Activated CD4-positive, alpha-beta T cell treated with anti-CD3 and anti-CD28 coated beads, Interleukin-2, amount 10 ng/mL, durations not matched to agents 24 days and 14 days (primary cell): ENCODE results near the gene INMT. TPM values are rescaled to one million over a fixed set of nuclear protein-coding genes. Genes with fewer than 3 reads are reported as not detected.
A peak's percentile ranks its signal among the peaks of the same experiment; 100 is the strongest.

ENCODE experiments used
- DNase-seq: peaks from one replicate; pipeline ENCODE4 v3.0.0; 2022
- H3K27ac Mint-ChIP-seq: one replicate; pipeline ENCODE4 v1.8.0; 2022; ENCODE audit warnings: mild to moderate bottlenecking, mixed read lengths
- H3K27me3 Mint-ChIP-seq: one replicate; pipeline ENCODE4 v1.8.0; 2022; ENCODE audit warnings: mixed read lengths
- H3K36me3 Mint-ChIP-seq: one replicate; pipeline ENCODE4 v1.8.0; 2022; ENCODE audit warnings: low read depth, mild to moderate bottlenecking, mixed read lengths
- H3K4me1 Mint-ChIP-seq: one replicate; pipeline ENCODE4 v1.8.0; 2021; ENCODE audit warnings: mixed read lengths
- H3K4me3 Mint-ChIP-seq: one replicate; pipeline ENCODE4 v1.8.0; 2022; ENCODE audit warnings: mild to moderate bottlenecking, moderate library complexity, mixed read lengths
- H3K9me3 Mint-ChIP-seq: one replicate; pipeline ENCODE4 v1.8.0; 2021; ENCODE audit warnings: mixed read lengths
- intact Hi-C: fragments of 100-400 bp; cut with micrococcal nuclease; formaldehyde crosslinking; loops from one replicate; pipeline ENCODE4 v1.15.1; 2023
- total RNA-seq: library from RNA; stranded (reverse); gene quantifications from 2 replicates; pipeline ENCODE4 v1.2.3, GENCODE V29; 2022

The INMT gene
- total RNA-seq, 1 donor from 2014 or later, result not detected

DNA sequence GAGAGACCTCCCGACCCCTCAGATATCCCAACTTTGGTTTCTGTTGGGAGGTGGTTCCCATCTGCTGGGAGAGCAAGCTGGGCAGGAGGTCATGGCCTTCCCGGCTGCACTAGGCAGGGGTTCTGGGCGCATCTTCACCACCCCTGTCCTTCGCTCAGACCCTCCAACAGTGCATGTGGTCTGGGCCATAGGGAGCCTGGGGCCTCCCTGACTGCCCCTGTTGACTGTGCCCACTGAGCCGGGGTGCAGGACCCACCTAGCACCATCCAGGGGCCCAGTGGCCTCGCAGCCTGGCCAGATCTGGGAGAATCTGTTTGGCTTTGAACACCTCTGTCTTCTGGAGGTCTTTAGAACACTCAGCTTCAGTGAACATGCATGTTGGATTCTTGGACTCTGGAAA lies 18.7 kb upstream of the INMT start:
- H3K36me3 Mint-ChIP-seq, result no peaks in the 10 kb centered on the region
- H3K9me3 Mint-ChIP-seq, result peaks cover 4% of the 10 kb centered on the region
- peaks cover 30% of the 10 kb centered on the region for H3K4me1 Mint-ChIP-seq
- H3K27ac Mint-ChIP-seq, result no peak overlapping the region
- no peak for DNase-seq
- H3K4me3 Mint-ChIP-seq, result no peak overlapping the region
- intact Hi-C loops, result no loop called here
- H3K27me3 Mint-ChIP-seq, result no peaks in the 10 kb centered on the region

- Mint-ChIP-seq H3K36me3 (no peaks in the 10 kb centered on the region), H3K4me3 (no peak overlapping the region)
Observed at GRCh38 chr7:30733691-30734090, 18.2 kb upstream of the INMT start.

DNA sequence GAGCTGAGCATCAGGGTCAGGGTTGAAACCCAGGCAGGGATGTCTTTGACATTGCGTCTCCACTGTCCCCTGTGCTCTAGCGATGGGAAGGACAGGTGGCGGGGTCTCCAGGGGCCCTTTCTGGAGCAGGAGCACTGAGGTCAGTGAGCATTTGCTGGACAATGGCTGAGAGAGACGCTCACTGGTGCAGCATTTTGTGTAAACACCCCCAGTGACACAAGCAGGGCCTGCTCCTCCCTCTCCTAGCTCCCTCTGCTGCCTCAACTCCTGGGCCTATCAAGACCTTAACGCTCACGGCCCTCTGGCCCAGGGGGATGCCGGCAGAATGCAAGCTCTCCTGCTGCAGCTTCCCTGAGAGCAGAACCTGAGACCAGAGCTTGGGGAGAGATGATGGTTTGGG lies 17.4 kb upstream of the INMT start:
- peaks cover 28% of the 10 kb centered on the region for H3K4me1 Mint-ChIP-seq
- H3K27me3 Mint-ChIP-seq, result no peaks in the 10 kb centered on the region

More at GRCh38 chr7:30733691-30734090, 18.2 kb upstream of the INMT start:
- DNase-seq, result no peak
- Mint-ChIP-seq H3K9me3 (peaks cover 4% of the 10 kb centered on the region), H3K27ac (no peak overlapping the region), H3K4me1 (peaks cover 30% of the 10 kb centered on the region), H3K27me3 (no peaks in the 10 kb centered on the region)
- intact Hi-C loops, result no loop called here

GRCh38 chr7:30735631-30736030 lies 16.3 kb upstream of the INMT start:
- no peak overlapping the region for H3K4me3 Mint-ChIP-seq
- H3K9me3 Mint-ChIP-seq, result peaks cover 4% of the 10 kb centered on the region
- peaks cover 25% of the 10 kb centered on the region for H3K4me1 Mint-ChIP-seq
- H3K27ac Mint-ChIP-seq, result no peak overlapping the region
- intact Hi-C loops, result no loop called here
- H3K36me3 Mint-ChIP-seq, result no peaks in the 10 kb centered on the region
- no peaks in the 10 kb centered on the region for H3K27me3 Mint-ChIP-seq
- DNase-seq, result no peak

More for the DNA sequence above, 17.4 kb upstream of the INMT start:
- no peak for DNase-seq
- intact Hi-C loops, result no loop called here
- Mint-ChIP-seq H3K27ac (no peak overlapping the region), H3K4me3 (no peak overlapping the region), H3K9me3 (peaks cover 4% of the 10 kb centered on the region), H3K36me3 (no peaks in the 10 kb centered on the region)

DNA sequence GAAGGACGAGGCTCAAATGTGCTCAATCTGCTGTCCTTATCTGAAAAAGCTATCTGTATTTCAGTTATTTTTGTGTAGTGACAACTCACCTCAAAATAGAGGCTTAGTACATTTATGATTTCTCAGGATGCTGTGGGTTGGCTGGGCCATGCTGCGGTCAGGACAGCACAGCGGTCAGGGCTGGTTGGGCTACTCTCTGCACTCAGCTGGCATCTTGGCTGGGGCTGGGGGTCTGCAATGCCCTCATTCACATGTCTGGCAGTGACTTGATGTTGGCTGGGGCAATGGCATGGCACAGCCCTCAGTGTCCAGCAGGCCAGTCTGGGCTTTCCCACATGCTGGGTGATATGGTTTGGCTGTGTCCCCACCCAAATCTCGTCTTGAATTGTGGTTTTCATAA lies 15.6 kb upstream of the INMT start:
- Mint-ChIP-seq H3K27me3 (no peaks in the 10 kb centered on the region), H3K27ac (no peak overlapping the region), H3K36me3 (no peaks in the 10 kb centered on the region), H3K4me1 (peaks cover 23% of the 10 kb centered on the region), H3K4me3 (no peak overlapping the region), H3K9me3 (peaks cover 4% of the 10 kb centered on the region)
- no peak for DNase-seq
- intact Hi-C loops, result no loop called here

DNA sequence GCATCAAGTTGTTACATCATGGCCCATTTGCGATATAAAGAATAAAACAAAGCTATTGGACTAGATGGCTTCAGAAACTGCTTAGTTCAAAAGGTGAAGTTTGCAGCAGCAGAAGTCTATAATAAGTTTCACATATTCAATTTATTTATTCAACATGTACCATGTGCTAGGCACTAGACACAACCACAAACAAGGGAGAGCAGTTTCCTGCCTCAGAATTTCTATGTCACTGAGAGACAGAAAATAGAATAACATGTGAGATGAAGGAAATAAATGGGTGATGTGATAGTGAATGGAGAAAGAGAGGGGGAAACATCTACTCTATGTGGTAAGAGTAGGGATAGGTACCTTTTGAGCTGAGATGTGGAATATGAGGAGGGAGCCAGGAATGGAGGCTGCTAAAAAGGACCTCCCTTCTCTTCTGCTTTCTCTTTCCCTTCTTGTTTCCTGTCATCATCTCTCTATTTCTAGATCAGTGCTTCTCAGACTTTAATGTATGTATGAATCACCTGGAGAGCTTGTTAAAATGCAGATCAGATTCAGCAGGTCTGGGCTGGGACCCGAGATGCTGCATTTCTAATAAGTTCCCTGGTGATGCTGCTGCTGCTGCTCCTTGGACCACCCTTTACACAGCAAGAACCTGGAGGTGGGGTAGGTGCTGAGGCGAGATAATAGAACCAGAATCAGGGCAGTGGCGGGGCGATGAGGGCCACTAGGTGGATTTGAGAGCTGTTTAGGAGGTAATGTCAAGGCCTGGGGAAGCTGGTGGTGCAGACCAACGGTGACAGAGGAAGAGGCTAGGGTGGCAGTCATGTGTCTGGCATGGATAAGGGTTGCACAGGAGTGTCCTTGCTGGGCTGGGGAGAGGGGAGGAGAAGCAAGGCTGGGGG lies 13.7 kb upstream of the INMT start:
- peak overlapping the region; percentile 77 for H3K27ac Mint-ChIP-seq
- H3K4me1 Mint-ChIP-seq, result peaks cover 19% of the 10 kb centered on the region
- no peaks in the 10 kb centered on the region for H3K36me3 Mint-ChIP-seq
- peaks cover 4% of the 10 kb centered on the region for H3K9me3 Mint-ChIP-seq
- intact Hi-C loops, result loop anchor here (1.0 kb wide), 1 partner anchor 11 kb away; no protein-coding TSS in a partner anchor
- peaks cover 3% of the 10 kb centered on the region for H3K27me3 Mint-ChIP-seq
- peak overlapping the region; percentile 39 for H3K4me3 Mint-ChIP-seq
- peak; percentile 64 for DNase-seq

DNA sequence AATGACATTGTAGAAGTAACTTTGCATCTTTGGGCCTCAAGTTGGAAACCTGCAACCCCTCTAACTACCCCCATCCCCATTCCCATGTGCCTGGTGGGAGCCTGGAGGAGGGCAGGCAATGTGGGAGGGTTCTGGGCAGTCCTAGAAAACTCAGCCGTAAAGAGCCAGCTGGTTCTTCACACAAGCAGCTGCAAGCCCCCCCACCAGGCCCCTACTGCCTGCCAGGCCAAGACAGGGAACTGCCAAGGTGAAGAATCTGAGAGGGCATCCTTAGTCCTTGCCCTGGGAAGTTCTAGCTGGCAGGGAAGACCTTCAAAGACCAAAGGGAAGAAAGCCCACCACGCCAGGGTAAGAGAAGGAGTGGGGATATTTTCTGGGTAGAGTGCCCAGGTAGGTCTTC lies 12.2 kb upstream of the INMT start:
- peaks cover 23% of the 10 kb centered on the region for H3K4me1 Mint-ChIP-seq
- intact Hi-C loops, result loop anchor here (1.0 to 5.0 kb wide), 4 partner anchors 37 to 229 kb away; no protein-coding TSS in a partner anchor
- H3K4me3 Mint-ChIP-seq, result no peak overlapping the region
- no peaks in the 10 kb centered on the region for H3K36me3 Mint-ChIP-seq
- H3K27ac Mint-ChIP-seq, result no peak overlapping the region
- DNase-seq, result no peak
- peaks cover 4% of the 10 kb centered on the region for H3K9me3 Mint-ChIP-seq
- peaks cover 4% of the 10 kb centered on the region for H3K27me3 Mint-ChIP-seq

GRCh38 chr7:30740417-30741181 lies 11.3 kb upstream of the INMT start:
- Mint-ChIP-seq H3K36me3 (no peaks in the 10 kb centered on the region), H3K4me1 (peaks cover 23% of the 10 kb centered on the region), H3K9me3 (peaks cover 4% of the 10 kb centered on the region), H3K27ac (no peak overlapping the region), H3K27me3 (peaks cover 4% of the 10 kb centered on the region), H3K4me3 (no peak overlapping the region)
- intact Hi-C loops, result loop anchor here (1.0 to 5.0 kb wide), 4 partner anchors 38 to 230 kb away; no protein-coding TSS in a partner anchor
- DNase-seq, result peak; percentile 94

- Mint-ChIP-seq H3K27ac (no peak overlapping the region), H3K9me3 (peaks cover 4% of the 10 kb centered on the region), H3K4me1 (peaks cover 23% of the 10 kb centered on the region), H3K36me3 (no peaks in the 10 kb centered on the region), H3K4me3 (no peak overlapping the region), H3K27me3 (peaks cover 4% of the 10 kb centered on the region)
- intact Hi-C loops, result loop anchor here (5.0 kb wide), 1 partner anchor 114 kb away; no protein-coding TSS in a partner anchor
- no peak for DNase-seq
Observed at GRCh38 chr7:30741289-30741688, 10.6 kb upstream of the INMT start.

GRCh38 chr7:30743371-30744074 lies 8.4 kb upstream of the INMT start:
- no peak overlapping the region for H3K27ac Mint-ChIP-seq

GRCh38 chr7:30744075-30744417 lies 7.9 kb upstream of the INMT start:
- H3K27ac Mint-ChIP-seq, result no peak overlapping the region
- peaks cover 7% of the 10 kb centered on the region for H3K27me3 Mint-ChIP-seq
- DNase-seq, result no peak
- intact Hi-C loops, result loop anchor here (5.0 kb wide), 1 partner anchor 117 kb away; no protein-coding TSS in a partner anchor
- H3K4me1 Mint-ChIP-seq, result peaks cover 6% of the 10 kb centered on the region
- H3K9me3 Mint-ChIP-seq, result no peaks in the 10 kb centered on the region
- H3K4me3 Mint-ChIP-seq, result no peak overlapping the region
- H3K36me3 Mint-ChIP-seq, result no peaks in the 10 kb centered on the region

More at GRCh38 chr7:30743371-30744074, 8.4 kb upstream of the INMT start:
- H3K4me3 Mint-ChIP-seq, result no peak overlapping the region
- H3K4me1 Mint-ChIP-seq, result peaks cover 11% of the 10 kb centered on the region
- H3K36me3 Mint-ChIP-seq, result no peaks in the 10 kb centered on the region
- intact Hi-C loops, result loop anchor here (5.0 kb wide), 1 partner anchor 116 kb away; no protein-coding TSS in a partner anchor
- H3K27me3 Mint-ChIP-seq, result peaks cover 7% of the 10 kb centered on the region
- DNase-seq, result no peak
- H3K9me3 Mint-ChIP-seq, result no peaks in the 10 kb centered on the region

- Mint-ChIP-seq H3K27me3 (peaks cover 7% of the 10 kb centered on the region), H3K9me3 (no peaks in the 10 kb centered on the region), H3K27ac (no peak overlapping the region), H3K4me1 (peaks cover 4% of the 10 kb centered on the region), H3K36me3 (no peaks in the 10 kb centered on the region), H3K4me3 (no peak overlapping the region)
- no peak for DNase-seq
- intact Hi-C loops, result no loop called here
Observed at GRCh38 chr7:30745261-30745941, 6.5 kb upstream of the INMT start.

DNA sequence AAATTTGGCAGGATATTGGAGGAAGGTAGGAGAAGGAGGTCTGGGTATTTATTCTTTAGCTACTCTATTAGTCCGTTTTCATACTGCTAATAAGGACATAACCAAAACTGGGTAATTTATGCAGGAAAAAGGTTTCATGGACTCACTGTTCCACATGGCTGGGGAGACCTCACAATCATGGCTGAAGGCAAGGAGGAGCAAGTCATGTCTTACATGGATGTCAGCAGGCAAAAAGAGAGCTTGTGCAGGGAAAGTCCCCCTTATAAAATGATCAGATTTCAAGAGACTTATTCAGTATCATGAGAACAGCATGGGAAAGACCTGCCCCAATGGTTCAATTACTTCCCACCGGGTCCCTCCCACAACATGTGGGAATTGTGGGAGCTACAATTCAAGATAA lies 1.9 kb upstream of the INMT start:
- H3K36me3 Mint-ChIP-seq, result no peaks in the 10 kb centered on the region
- no peak for DNase-seq
- no peaks in the 10 kb centered on the region for H3K9me3 Mint-ChIP-seq
- H3K27ac Mint-ChIP-seq, result no peak overlapping the region
- H3K27me3 Mint-ChIP-seq, result peaks cover 4% of the 10 kb centered on the region
- intact Hi-C loops, result no loop called here
- no peaks in the 10 kb centered on the region for H3K4me1 Mint-ChIP-seq
- no peak overlapping the region for H3K4me3 Mint-ChIP-seq
